ENCODE results near the gene CCDC50. TPM values are rescaled to one million over a fixed set of nuclear protein-coding genes. Genes with fewer than 3 reads are reported as not detected.
A peak's percentile ranks its signal among the peaks of the same experiment; 100 is the strongest.

CCDC50 gene
- total RNA-seq, 1 experiment from 2014 or later, result 47.8 TPM

DNA sequence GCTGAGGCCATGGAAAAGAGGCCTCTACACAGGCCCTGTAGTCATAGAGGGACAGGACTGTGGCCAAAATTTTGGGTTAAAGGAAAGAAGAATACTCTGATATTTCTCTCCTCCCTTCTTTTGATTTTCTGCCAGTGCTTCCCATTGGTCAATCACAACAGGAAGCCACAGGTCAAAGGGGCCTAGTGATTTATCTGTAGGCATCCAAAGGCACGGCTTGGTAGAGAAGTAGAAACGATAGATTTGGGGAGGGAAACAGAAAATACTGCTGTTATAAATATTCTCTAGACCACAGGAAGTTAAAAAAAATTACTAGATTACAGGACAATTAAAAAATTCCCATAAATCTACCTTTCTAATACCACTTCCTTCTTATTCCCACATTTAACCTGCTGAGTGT, 1.7 kb upstream of the CCDC50 start:
- H3K9me3 ChIP-seq (ENCODE audit: control insufficient read depth in 1 of 2, insufficient read depth in 1 of 2, low read depth in 1 of 2, low read length in 2 of 2), result no peaks in the 10 kb centered on the region
- no TSS peak for BruUV-seq (replicated peaks)
- H4K20me1 ChIP-seq (ENCODE audit: insufficient read depth), result no peaks in the 10 kb centered on the region
- POLR2A ChIA-PET, result interaction anchor here (0.8 kb wide), 1 partner anchor 10 kb away, joined by 3 read pairs; no protein-coding TSS in a partner anchor
- no peak overlapping the region for H3K9ac ChIP-seq (ENCODE audit: low read length)
- H3K79me2 ChIP-seq (ENCODE audit: insufficient read depth, low read length), result peaks cover 32% of the 10 kb centered on the region
- ATAC-seq, result no peak
- TF ChIP-seq EZH2phosphoT487 (IDR thresholded peaks at IDR 0.05; ENCODE audit: borderline replicate concordance), result no peak
- no peak for TF ChIP-seq EGR1 (IDR thresholded peaks at IDR 0.05; ENCODE audit: low read depth)
- no peak for TF ChIP-seq CBX3 (IDR thresholded peaks at IDR 0.05; ENCODE audit: low read depth)
- TF ChIP-seq, protein P1, sequence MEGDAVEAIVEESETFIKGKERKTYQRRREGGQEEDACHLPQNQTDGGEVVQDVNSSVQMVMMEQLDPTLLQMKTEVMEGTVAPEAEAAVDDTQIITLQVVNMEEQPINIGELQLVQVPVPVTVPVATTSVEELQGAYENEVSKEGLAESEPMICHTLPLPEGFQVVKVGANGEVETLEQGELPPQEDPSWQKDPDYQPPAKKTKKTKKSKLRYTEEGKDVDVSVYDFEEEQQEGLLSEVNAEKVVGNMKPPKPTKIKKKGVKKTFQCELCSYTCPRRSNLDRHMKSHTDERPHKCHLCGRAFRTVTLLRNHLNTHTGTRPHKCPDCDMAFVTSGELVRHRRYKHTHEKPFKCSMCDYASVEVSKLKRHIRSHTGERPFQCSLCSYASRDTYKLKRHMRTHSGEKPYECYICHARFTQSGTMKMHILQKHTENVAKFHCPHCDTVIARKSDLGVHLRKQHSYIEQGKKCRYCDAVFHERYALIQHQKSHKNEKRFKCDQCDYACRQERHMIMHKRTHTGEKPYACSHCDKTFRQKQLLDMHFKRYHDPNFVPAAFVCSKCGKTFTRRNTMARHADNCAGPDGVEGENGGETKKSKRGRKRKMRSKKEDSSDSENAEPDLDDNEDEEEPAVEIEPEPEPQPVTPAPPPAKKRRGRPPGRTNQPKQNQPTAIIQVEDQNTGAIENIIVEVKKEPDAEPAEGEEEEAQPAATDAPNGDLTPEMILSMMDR (IDR thresholded peaks at IDR 0.05 in 2 of 3, conservative IDR thresholded peaks at IDR 0.05 in 1 of 3; ENCODE audit: borderline replicate concordance in 1 of 3, insufficient read depth in 1 of 3, low read depth in 2 of 3, low read length in 2 of 3), result no peak
- no peak for TF ChIP-seq REST (IDR thresholded peaks at IDR 0.05; ENCODE audit: low read depth)
- TF ChIP-seq ZNF274 (IDR thresholded peaks at IDR 0.05; ENCODE audit: low read depth, low read length), result no peak
- TF ChIP-seq CEBPB (IDR thresholded peaks at IDR 0.05; ENCODE audit: low read depth), result no peak
- TF ChIP-seq SP1 (IDR thresholded peaks at IDR 0.05; ENCODE audit: low read depth), result no peak
- TF ChIP-seq TCF7L2 (IDR thresholded peaks at IDR 0.05; ENCODE audit: borderline replicate concordance, extremely low read depth, insufficient read depth, insufficient read length), result no peak
- no peak for TF ChIP-seq EZH2 (IDR thresholded peaks at IDR 0.05)
- TF ChIP-seq MAX (IDR thresholded peaks at IDR 0.05), result no peak
- TF ChIP-seq JUND (IDR thresholded peaks at IDR 0.05), result no peak
- CTCF ChIA-PET, result no interaction called here
- intact Hi-C loops (cut with micrococcal nuclease), result no loop called here
- RAD21 ChIA-PET (ENCODE audit: low non-redundant PET in 1 of 2, low total read pairs in 2 of 2, uncharacterized antibody in 2 of 2, unreplicated experiment in 2 of 2), result no interaction called here
- H3K4me3 ChIP-seq (replicated peaks in 1 of 2; ENCODE audit: low read depth in 1 of 2, low read length in 2 of 2), result no peak overlapping the region
- peak overlapping the region; percentile 47 for H2AFZ ChIP-seq (ENCODE audit: low read depth, low read length, poor library complexity, severe bottlenecking)
- no peak overlapping the region for H3K4me2 ChIP-seq (ENCODE audit: low read length)
- no peak overlapping the region for H3K27ac ChIP-seq (ENCODE audit: low read depth, low read length)
- DNase-seq (ENCODE audit: low read depth, low spot score), result no peak
- H3K9me2 ChIP-seq (ENCODE audit: insufficient read depth), result no peaks in the 10 kb centered on the region
- peaks cover 26 to 42% of the 10 kb centered on the region in 2 experiments for H3K4me1 ChIP-seq (ENCODE audit: control insufficient read depth in 1 of 2, insufficient read depth in 2 of 2, low read length in 2 of 2)
- H3K27me3 ChIP-seq (ENCODE audit: insufficient read depth, low read length), result no peaks in the 10 kb centered on the region
- H3K36me3 ChIP-seq (ENCODE audit: control insufficient read depth in 1 of 2, insufficient read depth in 2 of 2, low read length in 2 of 2), result no peaks in the 10 kb centered on the region

All from HCT116 (cell line).